Measurements from ENCODE around the gene TOX3.

Gene TOX3

GRCh38 chr16:52496051-52496876 is 50.7 kb downstream of the TOX3 start (continued):
- TF ChIP-seq ZNF138 (tag by site-specific recombination; IDR thresholded peaks at IDR 0.05; ENCODE audit: borderline replicate concordance) (no peak), INSM2 (tag by site-specific recombination; IDR thresholded peaks at IDR 0.05) (no peak), YY2 (tag by site-specific recombination; IDR thresholded peaks at IDR 0.05) (no peak), BCL11B (tag by site-specific recombination; IDR thresholded peaks at IDR 0.05; ENCODE audit: low read depth) (peak; percentile 82), KLF1 (tag by site-specific recombination; IDR thresholded peaks at IDR 0.05) (no peak), ELK4 (IDR thresholded peaks at IDR 0.05; ENCODE audit: borderline replicate concordance, low read depth, low read length) (no peak), ZNF843 (tag by site-specific recombination; IDR thresholded peaks at IDR 0.05) (peak; percentile 96), OVOL3 (tag by site-specific recombination; IDR thresholded peaks at IDR 0.05) (peak; percentile 62), ZNF660 (tag by site-specific recombination; IDR thresholded peaks at IDR 0.05) (no peak), ZNF132 (tag by site-specific recombination; IDR thresholded peaks at IDR 0.05; ENCODE audit: borderline replicate concordance) (no peak), KLF16 (tag by site-specific recombination; IDR thresholded peaks at IDR 0.05) (peak; percentile 61; the same call in 1 of the 2 replicates), KLF10 (tag by site-specific recombination; IDR thresholded peaks at IDR 0.05) (no peak), ZNF837 (tag by site-specific recombination; IDR thresholded peaks at IDR 0.05) (no peak), ZNF548 (tag by site-specific recombination; IDR thresholded peaks at IDR 0.05) (no peak), OSR2 (tag by site-specific recombination; IDR thresholded peaks at IDR 0.05) (peak; percentile 81), ZXDB (tag by site-specific recombination; IDR thresholded peaks at IDR 0.05) (peak; percentile 62), ZBTB44 (tag by site-specific recombination; IDR thresholded peaks at IDR 0.05) (peak; percentile 75), ZNF777 (tag by site-specific recombination; IDR thresholded peaks at IDR 0.05; ENCODE audit: borderline replicate concordance) (no peak), ZBTB49 (tag by site-specific recombination; IDR thresholded peaks at IDR 0.05; ENCODE audit: low read depth) (peak; percentile 15; the same call in 1 of the 2 replicates), GLI2 (tag by site-specific recombination; IDR thresholded peaks at IDR 0.05; ENCODE audit: borderline replicate concordance, low read depth) (0 out of 2 replicates have a peak, but pooled peaks have one; percentile 35), ZBTB11 (tag by site-specific recombination; conservative IDR thresholded peaks at IDR 0.05; ENCODE audit: low read depth) (0 out of 2 replicates have a peak, but pooled peaks have one; percentile 0)
- TF ChIP-seq, protein P1, sequence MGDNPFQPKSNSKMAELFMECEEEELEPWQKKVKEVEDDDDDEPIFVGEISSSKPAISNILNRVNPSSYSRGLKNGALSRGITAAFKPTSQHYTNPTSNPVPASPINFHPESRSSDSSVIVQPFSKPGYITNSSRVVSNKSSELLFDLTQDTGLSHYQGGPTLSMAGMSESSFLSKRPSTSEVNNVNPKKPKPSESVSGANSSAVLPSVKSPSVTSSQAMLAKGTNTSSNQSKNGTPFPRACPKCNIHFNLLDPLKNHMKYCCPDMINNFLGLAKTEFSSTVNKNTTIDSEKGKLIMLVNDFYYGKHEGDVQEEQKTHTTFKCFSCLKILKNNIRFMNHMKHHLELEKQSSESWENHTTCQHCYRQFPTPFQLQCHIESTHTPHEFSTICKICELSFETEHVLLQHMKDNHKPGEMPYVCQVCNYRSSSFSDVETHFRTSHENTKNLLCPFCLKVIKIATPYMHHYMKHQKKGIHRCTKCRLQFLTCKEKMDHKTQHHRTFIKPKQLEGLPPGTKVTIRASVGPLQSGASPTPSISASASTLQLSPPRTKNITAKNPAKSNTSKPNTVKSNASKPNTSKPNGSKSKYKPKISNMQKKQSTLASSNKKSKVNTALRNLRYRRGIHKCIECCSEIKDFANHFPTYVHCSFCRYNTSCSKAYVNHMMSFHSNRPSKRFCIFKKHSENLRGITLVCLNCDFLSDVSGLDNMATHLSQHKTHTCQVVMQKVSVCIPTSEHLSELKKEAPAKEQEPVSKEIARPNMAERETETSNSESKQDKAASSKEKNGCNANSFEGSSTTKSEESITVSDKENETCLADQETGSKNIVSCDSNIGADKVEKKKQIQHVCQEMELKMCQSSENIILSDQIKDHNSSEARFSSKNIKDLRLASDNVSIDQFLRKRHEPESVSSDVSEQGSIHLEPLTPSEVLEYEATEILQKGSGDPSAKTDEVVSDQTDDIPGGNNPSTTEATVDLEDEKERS (tag by site-specific recombination; IDR thresholded peaks at IDR 0.05): no peak
- TF ChIP-seq, protein P2, sequence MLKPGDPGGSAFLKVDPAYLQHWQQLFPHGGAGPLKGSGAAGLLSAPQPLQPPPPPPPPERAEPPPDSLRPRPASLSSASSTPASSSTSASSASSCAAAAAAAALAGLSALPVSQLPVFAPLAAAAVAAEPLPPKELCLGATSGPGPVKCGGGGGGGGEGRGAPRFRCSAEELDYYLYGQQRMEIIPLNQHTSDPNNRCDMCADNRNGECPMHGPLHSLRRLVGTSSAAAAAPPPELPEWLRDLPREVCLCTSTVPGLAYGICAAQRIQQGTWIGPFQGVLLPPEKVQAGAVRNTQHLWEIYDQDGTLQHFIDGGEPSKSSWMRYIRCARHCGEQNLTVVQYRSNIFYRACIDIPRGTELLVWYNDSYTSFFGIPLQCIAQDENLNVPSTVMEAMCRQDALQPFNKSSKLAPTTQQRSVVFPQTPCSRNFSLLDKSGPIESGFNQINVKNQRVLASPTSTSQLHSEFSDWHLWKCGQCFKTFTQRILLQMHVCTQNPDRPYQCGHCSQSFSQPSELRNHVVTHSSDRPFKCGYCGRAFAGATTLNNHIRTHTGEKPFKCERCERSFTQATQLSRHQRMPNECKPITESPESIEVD (tag by site-specific recombination; IDR thresholded peaks at IDR 0.05): peak; percentile 90

Measured in HEK293 (cell line).